Measurements from ENCODE around the gene NOP58.
"Not testable (repeated sequence)": the region's sequence is repeated elsewhere in the genome, so short reads cannot be mapped to it uniquely, and the experiment has no call there.

The NOP58 gene

GRCh38 chr2:202278036-202278760 is 12.6 kb downstream of the NOP58 start:
- DNase-seq, result no peak
- H3K9me3 Mint-ChIP-seq, result no peaks in the 10 kb centered on the region
- H3K4me1 Mint-ChIP-seq (ENCODE audit: low read depth in 2 of 2), result peaks cover 5 to 17% of the 10 kb centered on the region in 2 donors
- ATAC-seq (replicated peaks), result peak; percentile 63
- H3K27ac Mint-ChIP-seq, result peak overlapping the region; percentile 36 to 93
- H3K36me3 Mint-ChIP-seq (ENCODE audit: insufficient read depth), result peaks cover 95% of the 10 kb centered on the region
- H3K4me3 Mint-ChIP-seq, result no peak overlapping the region
- H3K27me3 Mint-ChIP-seq, result no peaks in the 10 kb centered on the region

DNA sequence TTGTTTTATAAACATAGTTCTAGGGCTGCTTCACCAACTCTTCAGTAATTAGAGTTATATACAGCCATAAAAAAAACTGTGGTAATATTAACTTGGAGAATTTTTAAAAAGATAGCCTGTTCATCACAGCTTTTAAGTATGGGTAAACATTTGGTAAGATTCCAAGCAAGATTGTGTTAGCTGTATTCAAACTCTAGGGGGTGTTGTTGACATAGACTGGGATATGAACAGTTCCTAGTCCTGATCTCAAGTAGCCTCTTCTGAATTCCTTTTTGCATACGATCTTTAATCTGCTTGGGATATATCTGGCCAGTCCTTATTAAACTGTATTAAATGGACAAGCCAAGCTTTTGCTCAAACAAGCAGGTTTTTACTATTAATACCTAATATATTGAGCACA is 13.4 kb downstream of the NOP58 start:
- no peaks in the 10 kb centered on the region for H3K9me3 Mint-ChIP-seq
- DNase-seq (no peak), ATAC-seq (replicated peaks) (peak; percentile 40)
- H3K4me1 Mint-ChIP-seq (ENCODE audit: low read depth in 2 of 2), result peaks cover 5 to 17% of the 10 kb centered on the region in 2 donors
- no peaks in the 10 kb centered on the region for H3K27me3 Mint-ChIP-seq
- H3K4me3 Mint-ChIP-seq, result no peak overlapping the region
- peak overlapping the region; percentile 36 to 93 for H3K27ac Mint-ChIP-seq
- peaks cover 96% of the 10 kb centered on the region for H3K36me3 Mint-ChIP-seq (ENCODE audit: insufficient read depth)

- no peak for ATAC-seq (replicated peaks)
- peaks cover 0 to 8% of the 10 kb centered on the region in 2 donors for H3K4me1 Mint-ChIP-seq (ENCODE audit: low read depth in 2 of 2)
- H3K9me3 Mint-ChIP-seq, result no peaks in the 10 kb centered on the region
These were observed 21.0 kb downstream of the NOP58 start for GRCh38 chr2:202286595-202286994.

GRCh38 chr2:202289394-202290204 is 24.0 kb downstream of the NOP58 start:
- H3K36me3 Mint-ChIP-seq (ENCODE audit: insufficient read depth), result peaks cover 100% of the 10 kb centered on the region

More at GRCh38 chr2:202286595-202286994, 21.0 kb downstream of the NOP58 start:
- Mint-ChIP-seq H3K36me3 (ENCODE audit: insufficient read depth) (peaks cover 100% of the 10 kb centered on the region), H3K27ac (no peak overlapping the region), H3K27me3 (no peaks in the 10 kb centered on the region), H3K4me3 (no peak overlapping the region)
- no peak for DNase-seq

GRCh38 chr2:202290316-202290715 is 24.8 kb downstream of the NOP58 start:
- Mint-ChIP-seq H3K4me3 (no peak overlapping the region), H3K9me3 (no peaks in the 10 kb centered on the region), H3K27me3 (no peaks in the 10 kb centered on the region), H3K27ac (no peak overlapping the region), H3K4me1 (ENCODE audit: low read depth in 2 of 2) (peaks cover 0 to 13% of the 10 kb centered on the region in 2 donors), H3K36me3 (ENCODE audit: insufficient read depth) (peaks cover 100% of the 10 kb centered on the region)
- no peak for DNase-seq
- ATAC-seq (replicated peaks), result no peak

More at GRCh38 chr2:202289394-202290204, 24.0 kb downstream of the NOP58 start:
- no peaks in the 10 kb centered on the region for H3K27me3 Mint-ChIP-seq
- DNase-seq (no peak), ATAC-seq (replicated peaks) (no peak)
- H3K4me1 Mint-ChIP-seq (ENCODE audit: low read depth in 2 of 2), result peaks cover 0 to 13% of the 10 kb centered on the region in 2 donors
- no peak overlapping the region for H3K4me3 Mint-ChIP-seq
- H3K9me3 Mint-ChIP-seq, result no peaks in the 10 kb centered on the region
- no peak overlapping the region for H3K27ac Mint-ChIP-seq

DNA sequence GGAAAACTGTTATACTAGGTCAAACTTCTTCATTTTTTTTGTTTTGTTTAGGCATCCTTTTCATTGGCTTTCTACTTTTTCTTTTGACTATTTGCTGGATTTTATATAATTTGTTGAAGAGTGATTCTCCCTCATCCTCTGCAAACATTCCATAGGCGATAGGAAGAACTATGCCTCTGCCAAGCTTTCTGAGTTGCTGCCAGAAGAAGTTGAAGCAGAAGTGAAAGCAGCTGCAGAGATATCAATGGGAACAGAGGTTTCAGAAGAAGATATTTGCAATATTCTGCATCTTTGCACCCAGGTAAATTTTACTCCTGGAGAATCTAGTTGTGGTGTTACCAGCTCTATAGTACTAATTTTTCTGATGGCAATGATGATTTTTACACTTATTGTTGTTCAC is 25.4 kb downstream of the NOP58 start:
- H3K27ac Mint-ChIP-seq, result no peak overlapping the region
- no peak for DNase-seq
- peaks cover 100% of the 10 kb centered on the region for H3K36me3 Mint-ChIP-seq (ENCODE audit: insufficient read depth)
- no peaks in the 10 kb centered on the region for H3K9me3 Mint-ChIP-seq
- peaks cover 0 to 13% of the 10 kb centered on the region in 2 donors for H3K4me1 Mint-ChIP-seq (ENCODE audit: low read depth in 2 of 2)
- ATAC-seq (replicated peaks), result no peak
- H3K27me3 Mint-ChIP-seq, result no peaks in the 10 kb centered on the region
- H3K4me3 Mint-ChIP-seq, result no peak overlapping the region

- H3K4me1 Mint-ChIP-seq (ENCODE audit: low read depth in 2 of 2), result no peaks in the 10 kb centered on the region
- DNase-seq (no peak), ATAC-seq (replicated peaks) (no peak)
- no peak overlapping the region for H3K4me3 Mint-ChIP-seq
- H3K27ac Mint-ChIP-seq, result peak overlapping the region in 1 of 2 donors; percentile 26
- H3K36me3 Mint-ChIP-seq (ENCODE audit: insufficient read depth), result peaks cover 100% of the 10 kb centered on the region
- no peaks in the 10 kb centered on the region for H3K9me3 Mint-ChIP-seq
- H3K27me3 Mint-ChIP-seq, result no peaks in the 10 kb centered on the region
These were observed 34.1 kb downstream of the NOP58 start for GRCh38 chr2:202299712-202300111.

DNA sequence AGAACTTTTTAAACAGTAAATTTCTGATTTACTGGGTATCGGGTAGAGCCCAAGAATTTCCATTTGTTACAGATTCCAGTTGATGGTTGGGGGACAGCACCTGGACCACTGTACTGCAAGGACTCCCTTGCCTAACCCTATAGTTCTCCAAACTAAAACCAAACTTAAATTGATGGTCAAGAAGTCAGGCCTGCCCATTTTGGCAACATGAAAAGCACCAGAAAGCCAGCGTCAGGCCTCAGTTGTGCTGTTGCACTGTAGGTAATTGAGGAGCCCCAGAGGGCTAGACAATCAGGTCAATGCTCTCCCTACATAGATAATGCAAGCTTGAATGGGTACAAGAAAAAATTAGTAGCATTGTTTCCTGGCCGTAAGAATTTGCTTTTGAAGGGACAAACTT is 40.5 kb downstream of the NOP58 start:
- ATAC-seq (replicated peaks), result no peak
- H3K4me1 Mint-ChIP-seq (ENCODE audit: low read depth in 2 of 2), result no peaks in the 10 kb centered on the region
- peaks cover 63% of the 10 kb centered on the region for H3K36me3 Mint-ChIP-seq (ENCODE audit: insufficient read depth)
- H3K27me3 Mint-ChIP-seq, result no peaks in the 10 kb centered on the region
- H3K27ac Mint-ChIP-seq, result no peak overlapping the region
- no peak overlapping the region for H3K4me3 Mint-ChIP-seq
- no peak for DNase-seq
- no peaks in the 10 kb centered on the region for H3K9me3 Mint-ChIP-seq

DNA sequence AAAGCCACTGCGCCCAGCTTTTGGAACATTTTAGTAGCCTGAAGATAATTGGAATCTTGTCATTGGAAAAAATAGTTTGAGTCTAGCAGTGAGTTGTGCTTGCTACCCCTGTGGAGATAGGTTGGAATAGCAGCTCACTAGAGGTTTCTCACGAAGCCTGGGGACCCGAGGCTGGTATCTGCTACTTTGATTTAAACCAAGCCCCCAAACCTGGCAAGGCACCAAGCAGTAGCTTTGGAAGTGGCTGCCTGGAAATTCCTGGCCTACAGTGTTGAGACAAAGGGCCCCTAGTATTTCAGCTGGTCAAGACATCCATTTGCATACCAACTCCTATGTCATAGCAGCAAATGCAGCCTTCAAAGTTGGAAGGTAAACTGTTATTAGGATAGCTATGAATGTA is 42.1 kb downstream of the NOP58 start:
- H3K4me1 Mint-ChIP-seq (ENCODE audit: low read depth in 2 of 2), result no peaks in the 10 kb centered on the region
- H3K27me3 Mint-ChIP-seq, result no peaks in the 10 kb centered on the region
- no peaks in the 10 kb centered on the region for H3K9me3 Mint-ChIP-seq
- H3K4me3 Mint-ChIP-seq, result no peak overlapping the region
- ATAC-seq (replicated peaks) (no peak), DNase-seq (no peak)
- H3K36me3 Mint-ChIP-seq (ENCODE audit: insufficient read depth), result peaks cover 47% of the 10 kb centered on the region
- no peak overlapping the region for H3K27ac Mint-ChIP-seq

DNA sequence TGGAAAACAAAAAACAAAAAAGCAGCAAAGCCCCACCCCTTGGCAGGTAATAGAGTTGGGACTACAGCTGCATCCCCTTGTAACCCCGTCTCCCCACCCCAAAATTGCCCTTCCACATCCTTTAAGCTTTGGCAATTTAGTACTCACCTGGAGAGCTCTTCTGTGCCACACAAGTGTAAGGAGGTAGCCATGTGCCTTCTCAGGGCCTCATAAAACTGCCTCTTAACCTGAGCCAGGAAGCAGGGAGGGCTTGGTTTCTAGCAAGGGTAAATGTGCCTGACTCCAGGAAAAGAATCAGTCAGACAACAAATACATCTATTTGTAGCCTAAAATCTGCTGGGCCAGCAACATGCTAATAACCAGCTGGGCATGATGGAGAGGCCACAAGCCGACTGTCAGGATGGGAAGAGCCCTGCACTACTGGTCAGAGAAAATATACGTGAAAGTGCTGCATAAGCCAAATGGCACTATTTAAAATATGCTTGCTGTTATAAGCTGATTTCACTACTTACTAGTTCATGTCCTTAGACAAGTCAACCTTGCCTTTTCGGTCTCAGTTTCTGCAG is 46.3 kb downstream of the NOP58 start:
- no peaks in the 10 kb centered on the region for H3K27me3 Mint-ChIP-seq
- peaks cover 4% of the 10 kb centered on the region for H3K36me3 Mint-ChIP-seq (ENCODE audit: insufficient read depth)
- ATAC-seq (replicated peaks) (no peak), DNase-seq (no peak)
- H3K9me3 Mint-ChIP-seq, result no peaks in the 10 kb centered on the region
- H3K4me3 Mint-ChIP-seq, result no peak overlapping the region
- no peaks in the 10 kb centered on the region for H3K4me1 Mint-ChIP-seq (ENCODE audit: low read depth in 2 of 2)
- H3K27ac Mint-ChIP-seq, result peak overlapping the region; percentile 73 to 76

DNA sequence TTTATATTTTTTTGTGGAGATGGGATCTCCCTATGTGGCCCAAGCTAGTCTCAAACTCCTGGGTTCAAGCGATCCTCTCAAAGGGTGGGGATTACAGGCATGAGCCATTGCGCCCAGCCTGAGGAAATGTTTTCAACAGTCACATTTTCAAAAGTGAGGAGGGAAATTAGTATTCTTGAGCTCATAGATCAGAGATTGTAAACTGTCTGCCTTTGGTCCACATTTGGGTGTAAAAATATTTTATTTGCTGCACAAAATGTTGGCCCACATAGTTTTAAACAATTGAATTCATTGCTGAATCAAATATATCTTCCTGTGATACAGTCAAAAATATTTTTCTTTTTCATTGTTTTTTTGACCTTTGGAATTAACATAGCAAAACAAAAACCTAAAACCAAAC is 48.6 kb downstream of the NOP58 start:
- no peak for DNase-seq
- no peaks in the 10 kb centered on the region for H3K36me3 Mint-ChIP-seq (ENCODE audit: insufficient read depth)
- no peak overlapping the region for H3K4me3 Mint-ChIP-seq
- no peaks in the 10 kb centered on the region for H3K4me1 Mint-ChIP-seq (ENCODE audit: low read depth in 2 of 2)
- no peak for ATAC-seq (replicated peaks)
- no peaks in the 10 kb centered on the region for H3K9me3 Mint-ChIP-seq
- peak overlapping the region in 1 of 2 donors; percentile 71 for H3K27ac Mint-ChIP-seq
- H3K27me3 Mint-ChIP-seq, result no peaks in the 10 kb centered on the region

- no peak for ATAC-seq (replicated peaks)
- Mint-ChIP-seq H3K4me3 (no peak overlapping the region), H3K27me3 (no peaks in the 10 kb centered on the region), H3K4me1 (ENCODE audit: low read depth in 2 of 2) (no peaks in the 10 kb centered on the region), H3K9me3 (no peaks in the 10 kb centered on the region), H3K27ac (peak overlapping the region; percentile 53 to 55), H3K36me3 (ENCODE audit: insufficient read depth) (no peaks in the 10 kb centered on the region)
- no peak for DNase-seq
These were observed 51.7 kb downstream of the NOP58 start for GRCh38 chr2:202317080-202317857.

DNA sequence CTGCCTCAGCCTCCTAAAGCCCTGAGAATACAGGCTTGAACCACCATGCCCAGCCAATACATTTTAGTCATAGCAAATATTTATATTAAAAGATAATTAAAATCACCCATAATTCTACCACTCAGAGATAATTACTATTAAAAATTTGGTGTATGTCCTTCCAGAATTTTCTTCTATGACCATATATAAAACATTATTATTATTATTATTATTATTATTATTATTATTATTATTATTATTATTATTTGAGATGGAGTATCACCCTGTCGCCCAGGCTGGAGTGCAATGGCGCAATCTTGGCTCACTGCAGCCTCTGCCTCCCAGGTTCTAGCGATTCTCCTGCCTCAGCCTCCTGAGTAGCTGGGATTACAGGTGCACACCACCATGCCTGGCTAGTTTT is 54.8 kb downstream of the NOP58 start:
- not testable (repeated sequence) for H3K27ac Mint-ChIP-seq; H3K36me3 Mint-ChIP-seq (ENCODE audit: insufficient read depth); H3K9me3 Mint-ChIP-seq; H3K27me3 Mint-ChIP-seq; DNase-seq; H3K4me1 Mint-ChIP-seq (ENCODE audit: low read depth in 2 of 2); H3K4me3 Mint-ChIP-seq; ATAC-seq (replicated peaks)

Measured in effector memory CD8-positive, alpha-beta T cell (primary cell).